Measurements from ENCODE around the gene AIG1.
"Not testable (repeated sequence)": the region's sequence is repeated elsewhere in the genome, so short reads cannot be mapped to it uniquely, and the experiment has no call there.

Gene AIG1

DNA sequence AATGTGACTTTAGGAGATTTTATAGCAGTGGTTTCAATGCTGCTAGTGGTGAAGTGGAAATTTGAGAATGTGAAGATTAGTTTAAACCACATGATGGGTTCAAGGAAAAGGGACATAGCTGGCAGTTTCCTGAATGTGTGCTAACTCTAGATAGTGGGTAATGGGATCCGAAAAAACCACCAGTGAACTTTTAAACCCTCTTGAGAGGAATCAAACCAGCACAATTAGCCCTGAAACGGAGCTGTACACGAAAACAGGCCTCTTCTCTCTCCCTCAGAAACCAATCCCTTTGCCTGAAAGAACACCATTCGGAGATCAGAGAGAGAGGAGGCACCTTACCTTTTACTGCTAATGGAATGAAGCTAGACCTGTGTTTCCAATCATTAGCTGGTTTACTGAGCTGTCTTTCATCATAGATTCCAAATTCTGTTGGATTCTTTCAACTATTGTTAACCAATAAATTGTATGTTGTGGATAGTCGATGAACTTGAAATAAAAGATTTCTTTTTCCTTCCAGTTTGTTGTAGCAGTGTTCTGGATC is 103.9 kb downstream of the AIG1 start:
- no peak for DNase-seq

DNA sequence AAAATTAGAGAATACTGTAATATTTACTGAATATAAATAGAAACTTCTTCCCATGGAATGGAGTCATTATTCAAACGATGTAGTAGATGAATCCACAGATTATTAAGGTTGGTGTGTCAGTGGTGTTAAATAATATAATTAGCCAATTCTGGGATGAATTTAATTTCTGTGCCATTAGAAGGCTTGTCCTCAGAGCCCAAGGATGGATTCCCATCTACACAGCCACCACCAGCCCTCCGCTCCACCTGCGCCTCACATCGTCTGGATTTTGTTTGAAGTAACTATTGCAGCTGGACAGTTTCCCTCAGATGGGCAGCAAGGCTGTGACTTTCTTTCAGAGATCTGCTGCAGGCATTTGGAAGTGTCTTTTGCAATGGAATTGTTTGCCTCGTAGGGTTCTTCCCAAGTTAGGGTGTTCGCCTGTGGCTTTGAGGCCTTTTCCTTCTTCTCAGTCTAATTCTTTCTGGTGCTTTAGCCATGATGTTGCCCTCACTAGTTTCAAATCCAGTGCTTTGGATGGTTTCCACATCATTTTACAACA is 104.7 kb downstream of the AIG1 start:
- no peak for DNase-seq

DNA sequence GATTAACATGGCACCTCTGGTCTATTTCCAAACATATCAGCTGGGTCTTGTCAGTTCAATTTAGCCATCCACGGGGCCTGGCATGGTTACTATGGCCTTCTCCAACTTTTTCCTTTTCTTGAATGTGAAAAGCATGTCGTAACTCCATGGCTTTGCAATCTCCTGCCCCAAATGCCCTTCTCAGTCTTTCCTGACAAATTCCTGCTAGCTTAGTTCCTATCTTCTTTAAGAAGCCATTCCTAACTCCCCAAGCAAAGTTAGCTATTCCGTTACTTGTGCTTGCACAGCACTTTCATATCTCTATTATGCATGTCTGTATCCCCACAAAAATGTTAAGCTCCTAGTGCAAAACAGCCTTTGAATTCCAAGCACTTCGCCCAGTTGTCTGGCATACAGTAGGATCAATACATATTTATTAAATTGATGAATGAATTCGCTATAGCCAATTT is 105.6 kb downstream of the AIG1 start:
- DNase-seq = no peak

DNA sequence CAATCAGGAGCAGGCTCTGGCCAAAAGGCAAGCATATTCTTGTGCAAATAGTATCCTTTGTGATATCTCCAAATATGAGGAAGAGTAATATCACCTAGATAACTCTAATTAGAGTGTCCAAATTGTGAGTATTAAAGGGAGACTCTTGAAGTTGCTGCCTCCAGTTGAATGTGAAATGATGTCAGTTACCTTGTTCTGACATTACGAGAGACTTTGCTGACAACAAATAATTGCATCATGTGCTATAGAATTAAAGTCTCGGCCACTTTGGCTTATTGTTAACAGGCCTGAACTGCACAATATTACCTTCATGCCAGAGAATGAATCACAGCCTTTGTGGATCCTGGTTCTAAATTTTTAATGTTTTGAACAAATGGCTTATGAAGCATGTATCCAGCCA is 106.5 kb downstream of the AIG1 start:
- DNase-seq = no peak

DNA sequence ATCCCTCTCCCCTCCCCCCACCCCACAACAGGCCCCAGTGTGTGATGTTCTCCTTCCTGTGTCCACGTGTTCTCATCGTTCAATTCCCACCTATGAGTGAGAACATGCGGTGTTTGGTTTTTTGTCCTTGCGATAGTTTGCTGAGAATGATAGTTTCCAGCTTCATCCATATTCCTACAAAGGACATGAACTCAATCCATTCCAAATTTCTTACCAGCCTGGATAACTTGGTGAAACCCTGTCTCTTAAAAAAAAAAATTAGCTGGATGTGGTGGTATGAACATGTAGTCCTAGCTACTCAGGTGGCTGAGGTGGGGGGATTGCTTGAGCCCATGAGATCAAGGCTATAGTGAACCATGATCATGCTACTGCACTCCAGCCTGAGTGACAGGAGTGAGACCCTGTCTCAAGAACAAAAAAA is 107.7 kb downstream of the AIG1 start:
- not testable (repeated sequence) for DNase-seq

DNA sequence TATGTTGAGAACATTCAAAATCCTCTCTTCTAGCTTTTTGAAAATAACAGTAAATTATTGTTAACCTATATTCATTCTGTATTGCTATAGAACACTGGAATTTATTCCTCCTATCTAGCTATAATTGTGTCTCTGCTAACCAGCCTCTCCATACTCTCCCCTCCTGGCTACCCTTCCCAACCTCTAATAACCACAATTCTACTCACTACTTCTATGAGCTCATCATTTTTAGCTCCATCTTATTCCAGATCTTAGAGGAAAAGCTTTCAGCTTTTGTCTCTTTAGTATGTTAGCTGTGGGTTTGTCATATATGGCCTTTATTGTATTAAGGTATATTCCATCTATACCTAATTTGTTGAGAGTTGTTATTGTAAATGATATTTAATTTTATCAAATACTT is 108.8 kb downstream of the AIG1 start:
- no peak for DNase-seq

DNA sequence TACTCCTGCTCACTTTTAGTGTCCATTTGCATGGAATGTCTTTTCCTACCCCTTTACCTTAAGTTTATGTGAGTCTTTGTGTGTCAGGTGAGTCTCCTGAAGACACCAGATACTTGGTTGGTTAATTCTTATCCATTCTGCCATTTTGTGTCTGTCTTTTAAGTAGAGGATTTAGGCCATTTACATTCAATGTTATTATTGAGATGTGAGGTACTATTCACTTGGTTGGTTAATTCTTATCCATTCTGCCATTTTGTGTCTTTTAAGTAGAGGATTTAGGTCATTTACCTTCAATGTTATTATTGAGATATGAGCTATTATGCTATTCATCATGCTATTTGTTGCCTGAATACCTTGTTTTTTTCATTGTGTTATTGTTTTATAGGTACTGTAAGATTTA is 113.8 kb downstream of the AIG1 start:
- DNase-seq = no peak

GRCh38 chr6:143174951-143175350 is 114.3 kb downstream of the AIG1 start:
- no peak for DNase-seq

- DNase-seq = no peak
Measured at GRCh38 chr6:143176090-143177021, 115.7 kb downstream of the AIG1 start.

DNA sequence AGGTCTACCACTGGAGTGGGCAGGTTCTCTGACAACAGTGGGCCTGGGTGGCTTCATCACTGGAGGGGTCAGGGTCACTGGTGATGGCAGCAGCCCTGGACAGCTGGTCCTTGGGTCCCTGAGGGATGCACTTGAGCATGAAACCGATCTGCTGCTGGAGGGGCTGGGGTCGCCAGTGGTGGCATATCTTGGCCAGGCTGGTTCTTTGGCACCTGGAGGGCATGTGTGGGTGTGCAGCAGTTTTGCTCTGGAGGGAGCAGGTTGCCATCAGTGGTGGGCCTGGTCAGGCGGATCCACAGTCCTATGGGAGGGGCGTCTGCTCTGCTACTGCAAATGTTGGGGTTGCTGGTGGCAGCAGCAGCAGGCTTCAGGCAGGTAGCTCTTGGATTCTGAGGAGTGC is 117.0 kb downstream of the AIG1 start:
- DNase-seq = no peak

GRCh38 chr6:143179096-143179495 is 118.4 kb downstream of the AIG1 start:
- DNase-seq = no peak

GRCh38 chr6:143179901-143180612 is 119.4 kb downstream of the AIG1 start:
- no peak for DNase-seq

GRCh38 chr6:143180826-143181225 is 120.1 kb downstream of the AIG1 start:
- no peak for DNase-seq

DNA sequence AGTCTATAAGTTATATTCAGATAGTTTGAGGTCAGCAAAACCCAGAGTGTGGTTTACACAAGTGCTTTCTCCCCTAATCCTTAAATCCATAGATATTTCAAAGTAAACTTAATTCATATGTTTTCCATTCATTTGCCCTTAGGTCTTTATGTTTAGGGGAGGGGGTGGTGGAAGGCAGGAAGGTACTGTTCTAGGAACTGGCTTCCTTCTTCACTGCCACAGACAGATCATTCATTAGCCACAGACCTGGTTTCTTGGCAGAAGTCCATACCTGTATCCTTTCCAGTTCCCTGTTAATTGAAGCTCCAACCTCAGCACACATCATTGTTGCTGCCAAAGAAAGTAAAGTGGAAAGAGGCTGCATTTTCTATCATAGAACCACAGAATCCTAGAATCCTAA is 123.0 kb downstream of the AIG1 start:
- DNase-seq = no peak

- DNase-seq = no peak
Measured at GRCh38 chr6:143185288-143185687, 124.6 kb downstream of the AIG1 start.

- DNase-seq = no peak
Measured at GRCh38 chr6:143187238-143187923, 126.7 kb downstream of the AIG1 start.

GRCh38 chr6:143188292-143188691 is 127.6 kb downstream of the AIG1 start:
- no peak for DNase-seq

- DNase-seq = no peak
Measured at GRCh38 chr6:143191361-143191760, 130.7 kb downstream of the AIG1 start.

GRCh38 chr6:143192766-143193165 is 132.1 kb downstream of the AIG1 start:
- DNase-seq = no peak

DNA sequence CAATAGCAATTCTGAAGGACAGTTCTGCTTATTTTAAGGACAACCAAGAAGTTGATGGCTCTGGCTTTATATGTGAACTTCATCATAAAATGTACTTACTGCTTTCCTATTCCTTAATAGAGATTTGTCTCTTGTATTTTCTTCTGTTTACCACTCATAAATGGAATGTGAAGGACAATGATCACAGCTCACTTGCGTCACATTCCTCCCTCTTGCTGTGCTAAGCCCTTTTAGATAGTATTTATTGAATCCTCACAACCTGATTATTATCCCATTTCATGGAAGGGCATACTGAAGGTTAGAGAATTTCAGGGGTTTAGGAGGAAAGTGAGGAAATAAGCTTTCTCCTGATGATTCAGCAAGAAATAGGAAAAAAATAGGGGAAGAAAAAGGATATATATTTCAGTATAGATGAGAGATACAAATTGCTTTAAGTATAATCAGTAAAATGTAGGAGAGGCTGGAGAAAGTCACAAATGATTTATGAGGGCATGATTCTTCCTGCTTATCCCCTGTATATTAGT is 132.9 kb downstream of the AIG1 start:
- DNase-seq = no peak

DNA sequence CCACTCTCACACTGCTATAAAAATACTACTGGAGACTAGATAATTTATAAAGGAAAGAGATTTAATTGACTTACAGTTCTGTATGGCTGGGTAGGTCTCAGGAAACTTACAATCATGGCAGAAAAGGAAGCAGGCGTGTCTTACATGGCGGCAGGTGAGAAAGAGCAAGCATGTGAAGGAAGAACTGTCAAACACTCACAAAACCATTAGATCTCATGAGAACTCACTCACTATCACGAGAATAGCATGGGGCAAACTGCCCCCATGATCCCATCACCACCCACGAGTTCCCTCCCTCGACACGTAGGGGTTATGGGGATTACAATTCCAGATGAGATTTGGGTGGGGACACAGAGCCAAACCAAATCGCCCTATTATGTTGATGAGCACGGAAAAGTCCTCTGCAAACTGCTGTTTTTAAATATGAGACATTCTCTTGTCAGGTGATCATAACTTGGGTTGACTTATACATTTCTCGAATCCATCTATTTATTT is 133.5 kb downstream of the AIG1 start:
- DNase-seq = no peak
